ENCODE results near the gene CFAP61. TPM values are rescaled to one million over a fixed set of nuclear protein-coding genes. Genes with fewer than 3 reads are reported as not detected.

The CFAP61 gene
- total RNA-seq, 1 donor from 2014 or later, result not detected

GRCh38 chr20:20063941-20064702 is 11.8 kb downstream of the CFAP61 start:
- Mint-ChIP-seq H3K9me3 (ENCODE audit: unreplicated experiment) (no peaks in the 10 kb centered on the region), H3K27me3 (ENCODE audit: low read depth, unreplicated experiment) (peaks cover 2% of the 10 kb centered on the region), H3K4me1 (ENCODE audit: low read depth, unreplicated experiment) (no peaks in the 10 kb centered on the region), H3K27ac (ENCODE audit: unreplicated experiment) (no peak overlapping the region), H3K4me3 (ENCODE audit: unreplicated experiment) (no peak overlapping the region), H3K36me3 (ENCODE audit: low read depth, unreplicated experiment) (no peaks in the 10 kb centered on the region)
- TF ChIP-seq EZH2 (IDR thresholded peaks at IDR 0.05; ENCODE audit: insufficient read depth, low read length), result no peak
- TF ChIP-seq, protein P1, sequence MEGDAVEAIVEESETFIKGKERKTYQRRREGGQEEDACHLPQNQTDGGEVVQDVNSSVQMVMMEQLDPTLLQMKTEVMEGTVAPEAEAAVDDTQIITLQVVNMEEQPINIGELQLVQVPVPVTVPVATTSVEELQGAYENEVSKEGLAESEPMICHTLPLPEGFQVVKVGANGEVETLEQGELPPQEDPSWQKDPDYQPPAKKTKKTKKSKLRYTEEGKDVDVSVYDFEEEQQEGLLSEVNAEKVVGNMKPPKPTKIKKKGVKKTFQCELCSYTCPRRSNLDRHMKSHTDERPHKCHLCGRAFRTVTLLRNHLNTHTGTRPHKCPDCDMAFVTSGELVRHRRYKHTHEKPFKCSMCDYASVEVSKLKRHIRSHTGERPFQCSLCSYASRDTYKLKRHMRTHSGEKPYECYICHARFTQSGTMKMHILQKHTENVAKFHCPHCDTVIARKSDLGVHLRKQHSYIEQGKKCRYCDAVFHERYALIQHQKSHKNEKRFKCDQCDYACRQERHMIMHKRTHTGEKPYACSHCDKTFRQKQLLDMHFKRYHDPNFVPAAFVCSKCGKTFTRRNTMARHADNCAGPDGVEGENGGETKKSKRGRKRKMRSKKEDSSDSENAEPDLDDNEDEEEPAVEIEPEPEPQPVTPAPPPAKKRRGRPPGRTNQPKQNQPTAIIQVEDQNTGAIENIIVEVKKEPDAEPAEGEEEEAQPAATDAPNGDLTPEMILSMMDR (IDR thresholded peaks at IDR 0.05; ENCODE audit: insufficient read depth, low read depth, low read length), result no peak
- Histone ChIP-seq H3K9ac (ENCODE audit: low read length) (no peak overlapping the region), H3K36me3 (ENCODE audit: insufficient read depth, low read length) (no peaks in the 10 kb centered on the region), H3K4me3 (ENCODE audit: insufficient read depth, low read depth, low read length) (no peak overlapping the region), H3K9me3 (ENCODE audit: insufficient read depth, low read depth, low read length) (no peaks in the 10 kb centered on the region), H2AFZ (ENCODE audit: low read depth, low read length) (no peak overlapping the region), H3K79me2 (ENCODE audit: insufficient read depth, low read length) (no peaks in the 10 kb centered on the region), H3K27me3 (ENCODE audit: insufficient read depth, low read length) (no peaks in the 10 kb centered on the region), H3K4me2 (ENCODE audit: low read length) (no peak overlapping the region), H4K20me1 (ENCODE audit: insufficient read depth, low read length) (no peaks in the 10 kb centered on the region), H3K4me1 (ENCODE audit: insufficient read depth, low read length) (no peaks in the 10 kb centered on the region), H3K27ac (ENCODE audit: low read depth, low read length) (no peak overlapping the region)
- FAIRE-seq (no peak), DNase-seq (ENCODE audit: low read depth) (no peak)

DNA sequence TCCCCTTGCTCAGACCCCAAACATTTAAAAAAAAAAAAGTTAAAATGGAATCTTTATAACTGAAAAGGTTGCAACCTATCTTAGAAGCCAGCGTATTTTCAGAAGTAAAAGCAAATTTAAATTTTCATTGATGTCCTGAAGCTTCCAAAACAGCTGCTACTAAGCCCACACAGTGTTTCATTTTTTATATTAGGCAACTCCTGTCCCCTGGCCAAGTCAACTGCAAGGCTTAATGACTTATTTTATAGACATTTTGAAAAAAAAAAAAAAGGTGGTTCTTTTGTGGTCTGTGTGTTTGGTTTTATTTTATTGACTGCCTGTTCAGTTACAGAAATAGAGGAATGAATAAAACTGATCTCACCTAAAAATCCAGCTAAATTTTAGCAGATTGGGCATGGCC is 13.0 kb downstream of the CFAP61 start:
- Mint-ChIP-seq H3K27ac (ENCODE audit: unreplicated experiment) (no peak overlapping the region), H3K9me3 (ENCODE audit: unreplicated experiment) (no peaks in the 10 kb centered on the region), H3K4me3 (ENCODE audit: unreplicated experiment) (no peak overlapping the region), H3K27me3 (ENCODE audit: low read depth, unreplicated experiment) (peaks cover 2% of the 10 kb centered on the region), H3K4me1 (ENCODE audit: low read depth, unreplicated experiment) (no peaks in the 10 kb centered on the region), H3K36me3 (ENCODE audit: low read depth, unreplicated experiment) (no peaks in the 10 kb centered on the region)
- Histone ChIP-seq H3K4me1 (ENCODE audit: insufficient read depth, low read length) (no peaks in the 10 kb centered on the region), H2AFZ (ENCODE audit: low read depth, low read length) (no peak overlapping the region), H4K20me1 (ENCODE audit: insufficient read depth, low read length) (no peaks in the 10 kb centered on the region), H3K79me2 (ENCODE audit: insufficient read depth, low read length) (no peaks in the 10 kb centered on the region), H3K4me3 (ENCODE audit: insufficient read depth, low read depth, low read length) (no peak overlapping the region), H3K4me2 (ENCODE audit: low read length) (no peak overlapping the region), H3K9me3 (ENCODE audit: insufficient read depth, low read depth, low read length) (no peaks in the 10 kb centered on the region), H3K9ac (ENCODE audit: low read length) (no peak overlapping the region), H3K36me3 (ENCODE audit: insufficient read depth, low read length) (no peaks in the 10 kb centered on the region), H3K27ac (ENCODE audit: low read depth, low read length) (no peak overlapping the region), H3K27me3 (ENCODE audit: insufficient read depth, low read length) (no peaks in the 10 kb centered on the region)
- DNase-seq (ENCODE audit: low read depth), result no peak
- TF ChIP-seq EZH2 (IDR thresholded peaks at IDR 0.05; ENCODE audit: insufficient read depth, low read length), result no peak
- TF ChIP-seq, protein P1 (IDR thresholded peaks at IDR 0.05; ENCODE audit: insufficient read depth, low read depth, low read length), result no peak
- no peak for FAIRE-seq

Data from astrocyte (in vitro differentiated cells and primary cell).